ENCODE data around the gene CLDN7. TPM values are rescaled to one million over a fixed set of nuclear protein-coding genes. Genes with fewer than 3 reads are reported as not detected.

The CLDN7 gene
- total RNA-seq, 2 donors from 2014 or later = 2.1 to 4.9 TPM

GRCh38 chr17:7290685-7291084 lies 28.4 kb upstream of the CLDN7 start:
- ATAC-seq (no peak), DNase-seq (no peak)
- intact Hi-C loops (cut with DNase I) = no loop called here

GRCh38 chr17:7290166-7290565 lies 27.9 kb upstream of the CLDN7 start:
- no peak for DNase-seq
- ATAC-seq = no peak
- intact Hi-C loops (cut with DNase I) = no loop called here

- DNase-seq (no peak), ATAC-seq (peak in 1 of 2 donors; percentile 1)
- intact Hi-C loops (cut with DNase I) = no loop called here
Observed at GRCh38 chr17:7289256-7290032, 27.2 kb upstream of the CLDN7 start.

- no peak for ATAC-seq
- intact Hi-C loops (cut with DNase I) = no loop called here
- no peak for DNase-seq
Observed at GRCh38 chr17:7285679-7286078, 23.4 kb upstream of the CLDN7 start.

GRCh38 chr17:7284911-7285310 lies 22.6 kb upstream of the CLDN7 start:
- no peak for ATAC-seq
- intact Hi-C loops (cut with DNase I) = loop anchor here in 1 of 2 donors (5.0 kb wide), 1 partner anchor 62 kb away; no protein-coding TSS in a partner anchor

GRCh38 chr17:7283471-7284216 lies 21.4 kb upstream of the CLDN7 start:
- no peak for ATAC-seq
- no peak for DNase-seq
- intact Hi-C loops (cut with DNase I) = loop anchor here in 1 of 2 donors (5.0 kb wide), 1 partner anchor 64 kb away; no protein-coding TSS in a partner anchor

More at GRCh38 chr17:7284911-7285310, 22.6 kb upstream of the CLDN7 start:
- no peak for DNase-seq

GRCh38 chr17:7282752-7283321 lies 20.6 kb upstream of the CLDN7 start:
- DNase-seq (no peak), ATAC-seq (no peak)
- intact Hi-C loops (cut with DNase I) = loop anchor here in 1 of 2 donors (5.0 kb wide), 1 partner anchor 64 kb away; no protein-coding TSS in a partner anchor

GRCh38 chr17:7281953-7282751 lies 19.9 kb upstream of the CLDN7 start:
- intact Hi-C loops (cut with DNase I) = loop anchor here (2.0 to 5.0 kb wide), 2 partner anchors 15 to 65 kb away; no protein-coding TSS in a partner anchor
- DNase-seq (peak; percentile 73), ATAC-seq (peak; percentile 43 to 45)

- intact Hi-C loops (cut with DNase I) = loop anchor here (2.0 to 5.0 kb wide), 2 partner anchors 15 to 66 kb away; no protein-coding TSS in a partner anchor
- DNase-seq (peak; percentile 95), ATAC-seq (peak; percentile 85 to 93)
Observed at GRCh38 chr17:7281074-7281952, 19.0 kb upstream of the CLDN7 start, which contains the start of gene SLC2A4. Gene SLC2A4 (plus strand): TSS chr17:7281718. CDS start chr17:7281935, 217 bp downstream.

GRCh38 chr17:7280519-7281073 lies 18.3 kb upstream of the CLDN7 start:
- DNase-seq = peak; percentile 85
- peak; percentile 64 to 82 for ATAC-seq
- intact Hi-C loops (cut with DNase I) = loop anchor here (1.0 to 5.0 kb wide), 3 partner anchors 16 to 67 kb away; no protein-coding TSS in a partner anchor

- ATAC-seq = no peak
- intact Hi-C loops (cut with DNase I) = no loop called here
- no peak for DNase-seq
Observed at GRCh38 chr17:7279448-7279847, 17.2 kb upstream of the CLDN7 start.

- DNase-seq (no peak), ATAC-seq (no peak)
- intact Hi-C loops (cut with DNase I) = no loop called here
Observed at GRCh38 chr17:7266784-7267183, 4.5 kb upstream of the CLDN7 start.

- ATAC-seq = no peak
- intact Hi-C loops (cut with DNase I) = no loop called here
- no peak for DNase-seq
Observed at GRCh38 chr17:7263801-7264078, 1.5 kb upstream of the CLDN7 start.

- no peak for DNase-seq
- peak in 1 of 2 donors; percentile 15 for ATAC-seq
- intact Hi-C loops (cut with DNase I) = no loop called here
Observed at GRCh38 chr17:7262935-7263800, 890 bp upstream of the CLDN7 start.

GRCh38 chr17:7261379-7262191 lies 693 bp downstream of the CLDN7 start:
- peak; percentile 27 to 28 for ATAC-seq
- intact Hi-C loops (cut with DNase I) = no loop called here
- DNase-seq = no peak
